Esophagus squamous epithelium (tissue), 5 donors: ENCODE measurements around the gene MYO3B. TPM values are rescaled to one million over a fixed set of nuclear protein-coding genes. Genes with fewer than 3 reads are reported as not detected.

ENCODE experiments used
- DNase-seq: peaks from one replicate; lab custom pipeline; 2025; lab: John Stamatoyannopoulos, UW
- H3K27ac ChIP-seq, 4 donors: fragments of 200-600 bp; sonication (generic); one replicate each; pipeline ENCODE4 v1.5.1; 2016 to 2019; ENCODE audit warnings: mild to moderate bottlenecking in 1 of 4
- H3K27me3 ChIP-seq, 4 donors: fragments of 200-600 bp; sonication (generic); 1 replicate in 3 of 4; 2 replicates in 1 of 4; pipeline versions ENCODE4 v1.5.1 to v1.6.0; 2017 to 2021; ENCODE audit warnings: antibody characterized with exemption in 1 of 4
- H3K36me3 ChIP-seq, 3 donors: fragments of 200-600 bp; sonication (generic); one replicate each; pipeline ENCODE4 v1.5.1; 2016 to 2019
- H3K4me1 ChIP-seq, 3 donors: fragments of 200-600 bp; sonication (generic); one replicate each; pipeline ENCODE4 v1.5.1; 2017 to 2019
- H3K4me3 ChIP-seq, 4 donors: fragments of 200-600 bp; sonication (generic); 1 replicate in 3 of 4; 2 replicates in 1 of 4; pipeline ENCODE4 v1.5.1; 2016 to 2019; ENCODE audit warnings: mild to moderate bottlenecking in 2 of 4, moderate library complexity in 1 of 4
- H3K9me3 ChIP-seq, 3 donors: fragments of 200-600 bp; sonication (generic); one replicate each; pipeline ENCODE4 v1.5.1; 2016 to 2019
- CTCF ChIP-seq, 6 experiments: fragments of 450-650 bp in 4 of 6; fragments of 200-600 bp in 2 of 6; sonication (generic) in 2 of 6; IDR thresholded peaks; one replicate each; pipeline ENCODE4 v1.5.1; 2016 to 2019; ENCODE audit warnings: antibody characterized with exemption in 6 of 6, mild to moderate bottlenecking in 4 of 6, moderate library complexity in 4 of 6
- POLR2A ChIP-seq, 4 donors: fragments of 450-650 bp; IDR thresholded peaks; one replicate each; pipeline ENCODE4 v1.6.1; 2017; ENCODE audit warnings: antibody characterized with exemption in 4 of 4, mild to moderate bottlenecking in 4 of 4, moderate library complexity in 3 of 4
- WGBS, 2 donors: methylation state at CpG; one replicate each; pipeline ENCODE4 v1.1.5; 2018; 5-methylcytosine and 5-hydroxymethylcytosine counted together
- intact Hi-C: fragments of 100-400 bp; cut with DNase I; formaldehyde crosslinking; loops from one replicate; pipeline ENCODE4 v1.15.0; 2022
- total RNA-seq, 4 donors: library from RNA; depleted of rRNA; stranded (reverse); fragments of >200 nt; gene quantifications; one replicate each; pipeline ENCODE4 v1.1.0, GENCODE V29; 2016
- donor health status: DM: yes; HTN: yes; CAD: no.

The MYO3B gene
- total RNA-seq, 4 donors from 2014 or later = 0.15 to 0.38 (median 0.18) TPM

GRCh38 chr2:170554278-170554955, 376.5 kb downstream of the MYO3B start:
- Histone ChIP-seq H3K27ac (peak overlapping the region in 3 of 4 donors; percentile 6 to 60 (median 57)), H3K27me3 (no peaks in the 10 kb centered on the region), H3K4me3 (no peak overlapping the region), H3K9me3 (peaks cover 0 to 14% (median 6%) of the 10 kb centered on the region in 3 donors), H3K4me1 (peaks cover 0 to 18% (median 9%) of the 10 kb centered on the region in 3 donors), H3K36me3 (no peaks in the 10 kb centered on the region)
- no peak for DNase-seq
- intact Hi-C loops = no loop called here
- 19 to 46% methylated on average over 7 of the region's 7 CpGs for WGBS, 2 donors
- TF ChIP-seq POLR2A (IDR thresholded peaks at IDR 0.05) = no peak
- no peak for TF ChIP-seq CTCF (IDR thresholded peaks at IDR 0.05)

- Histone ChIP-seq H3K4me3 (no peak overlapping the region), H3K36me3 (no peaks in the 10 kb centered on the region), H3K27me3 (no peaks in the 10 kb centered on the region), H3K27ac (no peak overlapping the region), H3K9me3 (no peaks in the 10 kb centered on the region), H3K4me1 (no peaks in the 10 kb centered on the region)
- intact Hi-C loops = no loop called here
- TF ChIP-seq CTCF (IDR thresholded peaks at IDR 0.05) (no peak), POLR2A (IDR thresholded peaks at IDR 0.05) (no peak)
- no peak for DNase-seq
Observed at GRCh38 chr2:170562928-170563327, 385.0 kb downstream of the MYO3B start.

DNA sequence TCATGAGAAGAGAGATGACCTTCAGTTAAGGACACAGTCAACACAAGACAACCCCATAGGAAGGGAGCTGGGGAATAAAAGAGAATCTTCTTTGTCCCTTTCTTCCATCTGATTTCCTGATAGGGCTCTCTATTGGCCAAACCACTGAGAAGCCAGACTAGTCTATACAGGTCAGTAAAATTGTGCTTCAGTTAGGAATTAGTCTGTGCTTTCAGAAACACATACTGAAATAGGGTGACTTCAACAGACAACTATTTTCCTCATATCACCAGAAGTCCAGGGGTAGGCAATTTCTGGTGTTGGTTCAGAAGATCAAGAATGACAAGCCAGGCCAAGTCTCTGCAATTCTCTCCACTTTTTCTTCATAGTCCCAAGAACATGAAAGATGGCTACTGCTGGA, 385.5 kb downstream of the MYO3B start:
- no peak for TF ChIP-seq POLR2A (IDR thresholded peaks at IDR 0.05)
- no peak for TF ChIP-seq CTCF (IDR thresholded peaks at IDR 0.05)
- no peak overlapping the region for H3K27ac ChIP-seq
- no peaks in the 10 kb centered on the region for H3K4me1 ChIP-seq
- no peaks in the 10 kb centered on the region for H3K9me3 ChIP-seq
- no peak overlapping the region for H3K4me3 ChIP-seq
- no peak for DNase-seq
- H3K27me3 ChIP-seq = no peaks in the 10 kb centered on the region
- H3K36me3 ChIP-seq = no peaks in the 10 kb centered on the region
- intact Hi-C loops = no loop called here

DNA sequence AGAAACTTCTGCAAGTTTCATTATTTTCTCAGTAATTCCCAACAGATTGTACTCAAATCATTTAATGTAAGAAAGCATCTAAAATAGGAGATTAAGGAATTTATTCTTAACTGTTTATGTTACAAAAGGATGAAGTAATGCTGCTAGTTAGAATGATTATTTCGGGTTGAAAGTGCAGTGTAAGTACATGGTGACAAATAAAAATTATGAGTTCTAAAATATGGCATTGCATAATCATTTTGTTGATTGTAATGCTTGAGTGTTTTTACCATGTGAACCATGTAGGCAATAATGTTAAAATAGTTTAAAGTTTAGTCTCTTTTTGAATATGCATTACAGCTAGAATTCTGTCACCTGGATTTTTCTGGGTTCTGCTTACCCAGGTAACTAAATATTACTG, 388.2 kb downstream of the MYO3B start:
- no peaks in the 10 kb centered on the region for H3K4me1 ChIP-seq
- H3K36me3 ChIP-seq = no peaks in the 10 kb centered on the region
- no peak for TF ChIP-seq POLR2A (IDR thresholded peaks at IDR 0.05)
- no peak for TF ChIP-seq CTCF (IDR thresholded peaks at IDR 0.05)
- H3K4me3 ChIP-seq = no peak overlapping the region
- H3K27ac ChIP-seq = no peak overlapping the region
- H3K9me3 ChIP-seq = no peaks in the 10 kb centered on the region
- intact Hi-C loops = no loop called here
- DNase-seq = no peak
- 42 to 52% methylated on average over 1 of the region's 1 CpG for WGBS, 2 donors
- H3K27me3 ChIP-seq = no peaks in the 10 kb centered on the region

- no peak for TF ChIP-seq POLR2A (IDR thresholded peaks at IDR 0.05)
- TF ChIP-seq CTCF (IDR thresholded peaks at IDR 0.05) = no peak
Observed at GRCh38 chr2:170567429-170567828, 389.5 kb downstream of the MYO3B start.

More at GRCh38 chr2:170567429-170567828, 389.5 kb downstream of the MYO3B start:
- intact Hi-C loops = no loop called here
- Histone ChIP-seq H3K27me3 (no peaks in the 10 kb centered on the region), H3K4me1 (no peaks in the 10 kb centered on the region), H3K27ac (no peak overlapping the region), H3K4me3 (no peak overlapping the region), H3K9me3 (no peaks in the 10 kb centered on the region), H3K36me3 (no peaks in the 10 kb centered on the region)
- WGBS, 2 donors = 78 to 87% methylated on average over 2 of the region's 2 CpGs
- no peak for DNase-seq
